HG03457 (cell line): ENCODE data around the gene DOCK7.
"Not testable (repeated sequence)": the region's sequence is repeated elsewhere in the genome, so short reads cannot be mapped to it uniquely, and the experiment has no call there.

Experiments
- ATAC-seq: cut with Tn5 transposase; IDR thresholded peaks from one replicate; pipeline ENCODE4 v1.9.1; 2021; ENCODE audit warnings: moderate number of reproducible peaks; ENCODE audit not compliant: unreplicated experiment

The DOCK7 gene

GRCh38 chr1:62698161-62698560 is 10.0 kb upstream of the DOCK7 start:
- ATAC-seq: not testable (repeated sequence)

- ATAC-seq: not testable (repeated sequence)
Observed at GRCh38 chr1:62694479-62694878, 6.3 kb upstream of the DOCK7 start.

GRCh38 chr1:62693123-62693522 is 4.9 kb upstream of the DOCK7 start:
- ATAC-seq: no peak

- ATAC-seq: no peak
Observed at GRCh38 chr1:62691062-62691844, 3.1 kb upstream of the DOCK7 start.

GRCh38 chr1:62689524-62689923 is 1.3 kb upstream of the DOCK7 start:
- no peak for ATAC-seq

- ATAC-seq: no peak
Observed at GRCh38 chr1:62688687-62689085, 500 bp upstream of the DOCK7 start.

- peak; percentile 23 for ATAC-seq
Observed at GRCh38 chr1:62687421-62687902, 724 bp downstream of the DOCK7 start.

GRCh38 chr1:62686822-62687221 is 1.4 kb downstream of the DOCK7 start:
- no peak for ATAC-seq

GRCh38 chr1:62685431-62685859 is 2.7 kb downstream of the DOCK7 start:
- no peak for ATAC-seq

GRCh38 chr1:62682531-62682930 is 5.7 kb downstream of the DOCK7 start:
- ATAC-seq: no peak

- not testable (repeated sequence) for ATAC-seq
Observed at GRCh38 chr1:62680992-62681391, 7.2 kb downstream of the DOCK7 start.

- not testable (repeated sequence) for ATAC-seq
Observed at GRCh38 chr1:62677822-62678221, 10.4 kb downstream of the DOCK7 start.

GRCh38 chr1:62676611-62677356 is 11.4 kb downstream of the DOCK7 start:
- ATAC-seq: no peak

GRCh38 chr1:62673629-62674028 is 14.6 kb downstream of the DOCK7 start:
- no peak for ATAC-seq

GRCh38 chr1:62672029-62672428 is 16.2 kb downstream of the DOCK7 start:
- ATAC-seq: no peak

- ATAC-seq: no peak
Observed at GRCh38 chr1:62654744-62655143, 33.4 kb downstream of the DOCK7 start.

- ATAC-seq: no peak
Observed at GRCh38 chr1:62652387-62652786, 35.8 kb downstream of the DOCK7 start.

- no peak for ATAC-seq
Observed at GRCh38 chr1:62643283-62643682, 44.9 kb downstream of the DOCK7 start.

- ATAC-seq: no peak
Observed at GRCh38 chr1:62637392-62638105, 50.6 kb downstream of the DOCK7 start.

GRCh38 chr1:62628506-62628905 is 59.7 kb downstream of the DOCK7 start:
- ATAC-seq: no peak

- ATAC-seq: peak; percentile 58
Observed at GRCh38 chr1:62625415-62625814, 62.8 kb downstream of the DOCK7 start.
